Neural cell (in vitro differentiated cells): ENCODE data around the gene ARHGEF17. TPM values are rescaled to one million over a fixed set of nuclear protein-coding genes. Genes with fewer than 3 reads are reported as not detected.

Experiments used
- H2AFZ ChIP-seq: fragments of 200-600, 300-800 bp; sonication (generic), shearing (Covaris generic); 2 replicates; pipeline ENCODE4 v1.6.0; 2014; ENCODE audit warnings: low read depth, mild to moderate bottlenecking, antibody characterized with exemption, low read length, moderate library complexity
- H3F3A ChIP-seq: fragments of 200-600 bp; shearing (Covaris generic); 2 replicates; pipeline ENCODE4 v1.6.1; 2016; ENCODE audit warnings: mild to moderate bottlenecking, moderate library complexity, mixed read lengths, antibody characterized with exemption, low read length; ENCODE audit not compliant: insufficient read depth, poor library complexity, severe bottlenecking
- H3K27ac ChIP-seq: fragments of 200-600, 300-800 bp; sonication (generic), shearing (Covaris generic); 2 replicates; pipeline ENCODE4 v1.5.1; 2014; ENCODE audit warnings: mild to moderate bottlenecking, low read length, moderate library complexity
- H3K27me3 ChIP-seq: fragments of 300-800, 200-600 bp; sonication (generic), shearing (Covaris generic); 2 replicates; pipeline ENCODE4 v1.6.0; 2014; ENCODE audit warnings: mild to moderate bottlenecking, low read depth, low read length, moderate library complexity; ENCODE audit not compliant: insufficient read depth
- H3K36me3 ChIP-seq: fragments of 300-800, 200-600 bp; sonication (generic), shearing (Covaris generic); 2 replicates; pipeline ENCODE4 v1.5.1; 2014; ENCODE audit warnings: mild to moderate bottlenecking, antibody characterized with exemption, low read length, moderate library complexity; ENCODE audit not compliant: insufficient read depth
- H3K4me2 ChIP-seq: fragments of 300-800, 200-600 bp; sonication (generic), shearing (Covaris generic); 2 replicates; pipeline ENCODE4 v1.6.0; 2014; ENCODE audit warnings: mild to moderate bottlenecking, low read length
- H3K4me3 ChIP-seq: fragments of 300-800, 200-600 bp; sonication (generic), shearing (Covaris generic); 2 replicates; pipeline ENCODE4 v1.5.1; 2014; ENCODE audit warnings: mild to moderate bottlenecking, low read length, moderate library complexity
- H3K79me2 ChIP-seq: fragments of 200-600 bp; shearing (Covaris generic); replicated peaks from 2 replicates; pipeline ENCODE4 v1.6.0; 2014; ENCODE audit warnings: mild to moderate bottlenecking, low read length, moderate library complexity; ENCODE audit not compliant: insufficient read depth
- H3K9ac ChIP-seq: fragments of 300-800, 200-600 bp; sonication (generic), shearing (Covaris generic); 2 replicates; pipeline ENCODE4 v1.6.1; 2016; ENCODE audit warnings: mild to moderate bottlenecking, low read length, mixed read lengths
- H3K9me2 ChIP-seq: fragments of 200-600 bp; shearing (Covaris generic); 2 replicates; pipeline ENCODE4 v1.6.1; 2016; ENCODE audit warnings: mild to moderate bottlenecking, low read length, mixed read lengths; ENCODE audit not compliant: insufficient read depth
- H3K9me3 ChIP-seq: fragments of 200-600, 300-800 bp; sonication (generic), shearing (Covaris generic); 2 replicates; pipeline ENCODE4 v1.6.1; 2016; ENCODE audit warnings: mild to moderate bottlenecking, mixed run types, low read length, moderate library complexity, mixed read lengths
- H4K20me1 ChIP-seq: fragments of 200-600 bp; shearing (Covaris generic); 2 replicates; pipeline ENCODE4 v1.6.1; 2016; ENCODE audit warnings: mild to moderate bottlenecking, mixed run types; ENCODE audit not compliant: insufficient read depth
- CTCF ChIP-seq: fragments of 450-650 bp; IDR thresholded peaks from 2 replicates; pipeline ENCODE4 v1.5.1; 2014; ENCODE audit warnings: antibody characterized with exemption, mild to moderate bottlenecking, moderate library complexity; ENCODE audit not compliant: poor library complexity, severe bottlenecking
- EP300 ChIP-seq: fragments of 450-650 bp; conservative IDR thresholded peaks from 2 replicates; pipeline ENCODE4 v1.6.1; 2014; ENCODE audit warnings: antibody characterized with exemption, mild to moderate bottlenecking, moderate library complexity; ENCODE audit not compliant: poor library complexity, severe bottlenecking
- EZH2 ChIP-seq: fragments of 200-600, 300-800 bp; shearing (Covaris generic), sonication (generic); IDR thresholded peaks from 2 replicates; pipeline ENCODE4 v1.6.1; 2014; ENCODE audit warnings: antibody characterized with exemption, low read length, borderline replicate concordance, mild to moderate bottlenecking; ENCODE audit not compliant: insufficient read depth, poor library complexity, severe bottlenecking
- MXI1 ChIP-seq: fragments of 450-650 bp; conservative IDR thresholded peaks from 2 replicates; pipeline ENCODE4 v1.6.1; 2014; ENCODE audit warnings: antibody characterized with exemption, mild to moderate bottlenecking; ENCODE audit not compliant: poor library complexity, severe bottlenecking
- RAD21 ChIP-seq: fragments of 450-650 bp; conservative IDR thresholded peaks from 2 replicates; pipeline ENCODE4 v1.6.1; 2014; ENCODE audit warnings: antibody characterized with exemption, mild to moderate bottlenecking, moderate library complexity
- SMC3 ChIP-seq: fragments of 450-650 bp; conservative IDR thresholded peaks from 2 replicates; pipeline ENCODE4 v1.6.1; 2014; ENCODE audit warnings: antibody characterized with exemption, mild to moderate bottlenecking, moderate library complexity; ENCODE audit not compliant: poor library complexity
- TAF1 ChIP-seq: IDR thresholded peaks from 2 replicates; pipeline ENCODE4 v1.6.1; 2012; ENCODE audit warnings: low read depth
- polyA plus RNA-seq: library from polyadenylated mRNA; depleted of rRNA; stranded (reverse); fragments of >200 nt; gene quantifications from 2 replicates; pipeline ENCODE4 v1.2.3, GENCODE V29; 2014

ARHGEF17 gene
- polyA plus RNA-seq, 1 donor from 2014 or later, result 7.9 TPM

GRCh38 chr11:73334384-73335203 is 26.5 kb downstream of the ARHGEF17 start:
- no peak overlapping the region for H3K27ac ChIP-seq
- no peaks in the 10 kb centered on the region for H3F3A ChIP-seq
- no peaks in the 10 kb centered on the region for H3K9me3 ChIP-seq
- H3K4me2 ChIP-seq, result no peak overlapping the region
- TF ChIP-seq CTCF, result no peak
- no peak for TF ChIP-seq RAD21
- no peak for TF ChIP-seq MXI1
- TF ChIP-seq EP300, result no peak
- TF ChIP-seq TAF1, result no peak
- peaks cover 9% of the 10 kb centered on the region for H3K79me2 ChIP-seq
- no peaks in the 10 kb centered on the region for H3K9me2 ChIP-seq
- no peaks in the 10 kb centered on the region for H4K20me1 ChIP-seq
- H3K36me3 ChIP-seq, result no peaks in the 10 kb centered on the region
- H3K27me3 ChIP-seq, result no peaks in the 10 kb centered on the region
- H3K4me3 ChIP-seq, result no peak overlapping the region
- H3K9ac ChIP-seq, result no peak overlapping the region
- no peak overlapping the region for H2AFZ ChIP-seq

GRCh38 chr11:73335204-73335923 is 27.3 kb downstream of the ARHGEF17 start:
- no peaks in the 10 kb centered on the region for H3K9me2 ChIP-seq
- H3K9ac ChIP-seq, result no peak overlapping the region
- no peaks in the 10 kb centered on the region for H3F3A ChIP-seq
- no peak overlapping the region for H2AFZ ChIP-seq
- peaks cover 9% of the 10 kb centered on the region for H3K79me2 ChIP-seq
- H3K4me2 ChIP-seq, result no peak overlapping the region
- no peaks in the 10 kb centered on the region for H3K36me3 ChIP-seq
- H3K27ac ChIP-seq, result no peak overlapping the region
- H3K27me3 ChIP-seq, result no peaks in the 10 kb centered on the region
- H3K4me3 ChIP-seq, result no peak overlapping the region
- no peaks in the 10 kb centered on the region for H3K9me3 ChIP-seq
- TF ChIP-seq EZH2 (no peak), RAD21 (peak; percentile 92), EP300 (no peak), TAF1 (no peak), SMC3 (peak; percentile 86), CTCF (peak; percentile 95)
- no peaks in the 10 kb centered on the region for H4K20me1 ChIP-seq

GRCh38 chr11:73337846-73338245 is 29.8 kb downstream of the ARHGEF17 start:
- no peaks in the 10 kb centered on the region for H3K9me3 ChIP-seq
- H3F3A ChIP-seq, result no peaks in the 10 kb centered on the region
- H3K27ac ChIP-seq, result no peak overlapping the region
- TF ChIP-seq CTCF, result no peak
- H2AFZ ChIP-seq, result no peak overlapping the region
- H3K9ac ChIP-seq, result no peak overlapping the region
- H3K79me2 ChIP-seq, result peaks cover 4% of the 10 kb centered on the region
- no peaks in the 10 kb centered on the region for H4K20me1 ChIP-seq
- H3K9me2 ChIP-seq, result no peaks in the 10 kb centered on the region
- no peaks in the 10 kb centered on the region for H3K36me3 ChIP-seq
- no peak overlapping the region for H3K4me2 ChIP-seq
- no peaks in the 10 kb centered on the region for H3K27me3 ChIP-seq
- no peak overlapping the region for H3K4me3 ChIP-seq
